Muscle layer of colon (tissue), 2 donors: ENCODE results near the gene OR10A5.
"Not testable (repeated sequence)": the region's sequence is repeated elsewhere in the genome, so short reads cannot be mapped to it uniquely, and the experiment has no call there.

Experiments used
- H3K27ac ChIP-seq: one replicate; pipeline ENCODE4 v1.7.0; 2013; ENCODE audit warnings: low read depth, mild to moderate bottlenecking, low read length, moderate library complexity
- H3K27me3 ChIP-seq, 2 donors: one replicate each; pipeline ENCODE4 v1.7.0; 2013; ENCODE audit warnings: low read length in 2 of 2, mild to moderate bottlenecking in 2 of 2; ENCODE audit not compliant: insufficient read depth in 2 of 2, control insufficient read depth in 1 of 2
- H3K36me3 ChIP-seq: one replicate; pipeline ENCODE4 v1.7.0; 2013; ENCODE audit warnings: mild to moderate bottlenecking, low read length; ENCODE audit not compliant: insufficient read depth
- H3K4me1 ChIP-seq: one replicate; pipeline ENCODE4 v1.7.0; 2013; ENCODE audit warnings: mild to moderate bottlenecking, low read length; ENCODE audit not compliant: insufficient read depth
- H3K4me3 ChIP-seq, 2 donors: one replicate each; pipeline ENCODE4 v1.7.0; 2013; ENCODE audit warnings: low read length in 2 of 2, low read depth in 1 of 2, mild to moderate bottlenecking in 1 of 2, moderate library complexity in 1 of 2
- H3K9ac ChIP-seq: one replicate; pipeline ENCODE4 v1.7.0; 2013; ENCODE audit warnings: low read length
- H3K9me3 ChIP-seq: one replicate; pipeline ENCODE4 v1.7.0; 2013; ENCODE audit warnings: mild to moderate bottlenecking, low read length
- donor health status: abdominal sarcoma.
- donor health status: Adenocarcinoma of cecum.

OR10A5 gene

GRCh38 chr11:6876914-6877313 is 31.4 kb downstream of the OR10A5 start:
- H3K4me3 ChIP-seq: no peak overlapping the region
- H3K9ac ChIP-seq: no peak overlapping the region
- no peaks in the 10 kb centered on the region for H3K9me3 ChIP-seq
- H3K27me3 ChIP-seq: no peaks in the 10 kb centered on the region
- no peaks in the 10 kb centered on the region for H3K36me3 ChIP-seq
- H3K4me1 ChIP-seq: no peaks in the 10 kb centered on the region
- no peak overlapping the region for H3K27ac ChIP-seq

- no peaks in the 10 kb centered on the region for H3K4me1 ChIP-seq
- H3K4me3 ChIP-seq: no peak overlapping the region
- H3K27me3 ChIP-seq: no peaks in the 10 kb centered on the region
- no peak overlapping the region for H3K27ac ChIP-seq
- no peaks in the 10 kb centered on the region for H3K9me3 ChIP-seq
- H3K9ac ChIP-seq: no peak overlapping the region
- H3K36me3 ChIP-seq: no peaks in the 10 kb centered on the region
Measured at GRCh38 chr11:6882751-6883150, 37.3 kb downstream of the OR10A5 start.

GRCh38 chr11:6887711-6888110 is 42.2 kb downstream of the OR10A5 start:
- not testable (repeated sequence) for H3K9ac ChIP-seq, H3K36me3 ChIP-seq, H3K27me3 ChIP-seq, H3K4me3 ChIP-seq, H3K4me1 ChIP-seq, H3K9me3 ChIP-seq, H3K27ac ChIP-seq

- Histone ChIP-seq H3K4me3 (no peak overlapping the region), H3K9me3 (peaks cover 3% of the 10 kb centered on the region), H3K27ac (no peak overlapping the region), H3K4me1 (no peaks in the 10 kb centered on the region), H3K9ac (no peak overlapping the region), H3K36me3 (no peaks in the 10 kb centered on the region), H3K27me3 (no peaks in the 10 kb centered on the region)
Measured at GRCh38 chr11:6888830-6889229, 43.3 kb downstream of the OR10A5 start.

- no peaks in the 10 kb centered on the region for H3K27me3 ChIP-seq
- H3K9me3 ChIP-seq: peaks cover 3% of the 10 kb centered on the region
- no peak overlapping the region for H3K9ac ChIP-seq
- H3K4me3 ChIP-seq: no peak overlapping the region
- no peak overlapping the region for H3K27ac ChIP-seq
- no peaks in the 10 kb centered on the region for H3K4me1 ChIP-seq
- H3K36me3 ChIP-seq: no peaks in the 10 kb centered on the region
Measured at GRCh38 chr11:6889835-6890234, 44.4 kb downstream of the OR10A5 start.

- Histone ChIP-seq H3K27me3 (no peaks in the 10 kb centered on the region), H3K27ac (no peak within 1 kb of the TSS), H3K4me1 (no peaks in the 10 kb centered on the region), H3K36me3 (no peaks in the 10 kb centered on the region), H3K9ac (no peak within 1 kb of the TSS), H3K9me3 (peaks cover 3% of the 10 kb centered on the region), H3K4me3 (no peak within 1 kb of the TSS)
Measured at GRCh38 chr11:6892400-6892799, 46.9 kb downstream of the OR10A5 start, which contains the start of gene OR2D2. OR2D2 (minus strand) TSS chr11:6892500; CDS start chr11:6892500, 0 bp downstream.

GRCh38 chr11:6894097-6894496 is 48.6 kb downstream of the OR10A5 start:
- H3K27me3 ChIP-seq: no peaks in the 10 kb centered on the region
- no peak overlapping the region for H3K27ac ChIP-seq
- H3K4me3 ChIP-seq: no peak overlapping the region
- no peaks in the 10 kb centered on the region for H3K36me3 ChIP-seq
- H3K9me3 ChIP-seq: no peaks in the 10 kb centered on the region
- H3K4me1 ChIP-seq: no peaks in the 10 kb centered on the region
- no peak overlapping the region for H3K9ac ChIP-seq

GRCh38 chr11:6895010-6895409 is 49.5 kb downstream of the OR10A5 start:
- Histone ChIP-seq H3K27ac (no peak overlapping the region), H3K36me3 (no peaks in the 10 kb centered on the region), H3K9ac (no peak overlapping the region), H3K4me1 (no peaks in the 10 kb centered on the region), H3K27me3 (no peaks in the 10 kb centered on the region), H3K9me3 (no peaks in the 10 kb centered on the region), H3K4me3 (no peak overlapping the region)
